Epidermal melanocyte (primary cell): ENCODE data around the gene HOXB3.

ENCODE experiments used
- DNase-seq: peaks from one replicate; pipeline ENCODE4 v3.0.0; 2011; ENCODE audit warnings: low spot score; ENCODE audit not compliant: insufficient read length

HOXB3 gene

DNA sequence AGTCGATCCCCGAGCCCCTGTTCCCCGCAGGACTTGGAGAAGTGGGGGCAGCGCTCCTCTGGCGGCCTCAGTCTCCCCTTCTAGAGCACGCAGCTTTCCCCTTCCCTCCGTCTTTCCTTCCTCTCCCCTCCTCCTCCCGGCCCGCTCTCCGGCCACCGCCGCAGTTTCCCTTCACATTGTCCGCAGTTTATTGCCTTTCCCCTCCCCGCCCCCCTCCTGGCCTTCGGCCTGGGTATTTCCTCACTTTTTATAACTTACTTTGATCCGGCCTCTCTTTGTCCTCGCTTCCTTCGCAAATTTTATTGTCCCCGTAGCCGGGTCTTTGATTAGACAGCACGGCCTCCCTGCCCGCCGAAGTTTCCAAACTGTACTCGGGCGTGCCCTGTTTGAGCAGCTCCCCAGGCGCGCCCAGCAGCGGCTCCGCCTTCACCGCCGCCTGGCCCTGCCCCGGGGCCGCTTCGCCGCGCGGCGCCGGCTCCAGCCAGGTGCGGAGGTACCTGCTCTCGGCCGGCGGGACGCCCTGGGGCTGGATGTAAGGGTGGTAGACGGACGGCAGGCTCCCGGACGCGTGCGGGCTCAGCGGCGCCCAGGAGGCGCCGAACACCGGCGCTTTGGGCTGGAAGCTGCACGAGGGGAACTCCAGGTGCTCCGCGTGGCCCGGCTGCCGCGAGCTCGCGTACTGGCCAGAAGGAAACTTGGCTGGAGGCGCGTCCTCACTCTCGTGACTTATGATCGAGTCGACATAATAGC, 35.6 kb upstream of the HOXB3 start:
- DNase-seq: no peak

DNA sequence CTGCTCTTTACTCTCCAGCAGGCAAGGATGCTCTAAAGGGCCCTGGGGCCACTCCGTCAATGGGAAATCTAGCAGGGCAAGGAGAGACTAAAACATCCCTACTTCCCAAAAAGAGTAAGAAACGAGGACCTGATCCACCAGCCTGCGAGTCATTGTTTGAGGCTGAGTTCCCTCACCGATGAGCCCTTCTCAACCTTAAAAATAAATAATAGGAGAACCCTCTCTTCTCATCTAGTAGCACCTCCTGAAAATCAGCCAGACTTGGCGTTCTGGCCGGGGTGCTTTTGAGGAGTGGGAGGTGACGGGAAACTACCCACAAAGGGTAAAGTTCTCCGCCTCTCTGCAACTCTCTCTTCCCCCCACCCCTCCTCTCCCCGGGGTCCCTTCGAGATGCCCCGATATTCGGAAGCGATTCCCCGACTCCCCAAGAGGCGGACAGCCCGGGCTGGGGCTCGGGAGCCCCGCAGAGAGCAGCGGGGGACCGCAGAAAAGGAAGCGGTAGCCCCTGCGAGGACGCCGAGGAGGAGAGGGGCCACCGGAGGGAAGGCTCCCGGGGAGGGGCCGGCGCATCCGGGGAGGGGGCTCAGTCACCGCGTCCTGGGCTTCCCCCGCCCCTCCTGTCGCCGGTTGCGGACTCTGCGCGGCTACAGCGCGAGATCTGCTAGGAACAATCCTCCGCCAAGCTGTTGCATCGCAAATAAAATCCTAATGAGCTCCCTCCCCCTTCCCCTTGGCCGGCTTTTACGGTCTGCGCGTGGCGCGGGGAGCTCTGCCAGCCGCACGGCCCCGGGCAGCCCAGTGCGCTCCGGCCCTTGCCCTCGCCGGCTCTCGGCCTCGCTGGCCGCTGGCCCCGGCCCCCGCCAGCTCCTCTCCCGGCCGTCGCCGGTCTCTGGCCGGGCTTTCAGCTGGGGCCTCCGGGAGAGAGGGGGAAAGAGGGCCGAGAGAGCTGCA, 34.8 kb upstream of the HOXB3 start:
- DNase-seq: peak; percentile 74

DNA sequence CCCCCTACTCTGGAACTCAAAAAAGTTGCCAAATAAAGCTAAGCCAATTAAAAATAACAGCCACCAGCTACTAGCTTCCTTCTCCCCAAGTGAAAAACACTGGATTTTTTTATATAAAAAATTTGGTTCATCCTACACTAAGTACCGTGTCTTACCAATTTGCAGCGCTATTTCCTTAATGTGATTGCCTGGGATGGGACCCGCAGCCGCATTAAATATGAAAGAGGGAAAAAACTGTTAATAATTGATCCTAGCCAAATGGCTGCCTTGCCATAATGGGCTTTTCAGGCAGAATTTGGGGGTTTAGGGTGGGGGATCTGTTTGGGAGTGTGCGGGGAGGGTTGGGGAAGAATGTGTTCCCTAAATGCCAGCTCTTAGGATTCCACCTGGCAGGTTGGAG, 34.1 kb upstream of the HOXB3 start:
- no peak for DNase-seq

DNA sequence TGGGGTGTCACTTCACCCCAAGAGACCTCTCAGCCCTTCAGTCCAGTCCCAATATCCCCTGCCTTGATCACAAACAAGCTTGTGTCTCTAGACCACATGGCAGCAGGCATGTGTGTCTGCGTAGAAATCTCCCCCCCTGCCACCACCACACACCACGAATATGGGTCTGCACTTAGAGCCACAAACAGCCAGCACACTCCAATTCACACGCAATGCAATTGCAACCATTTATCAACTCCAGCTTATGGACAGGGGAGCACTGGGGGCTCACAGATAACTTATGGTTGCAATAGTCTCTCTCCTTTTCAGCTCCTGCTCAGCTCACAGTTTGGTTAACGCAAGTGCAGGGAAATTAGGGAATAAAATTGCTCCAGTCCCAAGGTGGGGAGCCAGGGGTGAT, 33.5 kb upstream of the HOXB3 start:
- DNase-seq: no peak

- DNase-seq: no peak
Observed at GRCh38 chr17:48622857-48623256, 32.8 kb upstream of the HOXB3 start.

DNA sequence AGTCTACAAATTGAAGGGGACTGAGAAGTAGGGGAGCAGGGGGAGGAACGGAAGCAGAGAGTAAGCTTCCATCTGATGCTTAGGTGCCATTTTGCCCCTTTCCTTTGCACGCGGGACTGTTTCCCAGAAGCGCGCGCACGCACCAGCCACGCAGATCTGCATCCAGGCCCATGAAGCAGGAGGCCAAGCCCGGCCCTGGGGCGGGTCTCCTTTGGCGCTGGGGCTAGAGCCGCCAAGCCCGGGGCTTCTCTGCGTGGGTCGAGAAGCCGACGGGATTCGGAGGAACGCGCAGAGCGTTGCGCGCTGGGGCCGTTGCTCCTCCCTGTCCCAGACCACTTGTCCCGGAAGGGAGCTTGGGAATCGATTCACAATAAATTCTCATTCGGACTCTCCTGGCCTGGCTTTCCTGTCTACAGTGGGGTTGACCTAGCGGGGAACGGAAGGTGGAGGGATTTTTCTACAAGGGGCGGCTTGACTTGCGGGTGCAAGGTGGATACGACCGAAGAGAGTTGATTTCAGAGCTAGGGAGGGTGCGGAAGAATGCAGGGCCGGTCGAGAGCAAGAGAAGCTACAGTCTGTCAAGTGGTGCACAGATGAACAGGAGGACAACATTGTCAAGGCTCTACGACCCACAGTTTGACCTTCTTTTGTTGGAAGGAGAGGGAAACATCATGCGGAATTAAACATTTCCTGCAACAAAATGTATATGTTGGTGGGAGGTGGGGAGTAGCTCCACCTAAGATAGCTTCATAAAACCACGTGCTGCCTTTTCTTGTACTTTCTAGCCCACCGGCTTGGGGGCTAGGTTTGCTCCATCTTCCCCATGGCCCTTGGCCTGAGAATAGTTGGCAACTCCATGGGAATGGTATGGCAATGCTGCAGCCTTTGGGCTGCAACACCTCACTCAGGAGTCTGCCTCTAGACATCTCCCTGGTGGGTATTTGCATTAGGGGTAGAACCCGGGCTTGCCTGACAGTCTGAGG, 31.7 kb upstream of the HOXB3 start:
- no peak for DNase-seq

DNA sequence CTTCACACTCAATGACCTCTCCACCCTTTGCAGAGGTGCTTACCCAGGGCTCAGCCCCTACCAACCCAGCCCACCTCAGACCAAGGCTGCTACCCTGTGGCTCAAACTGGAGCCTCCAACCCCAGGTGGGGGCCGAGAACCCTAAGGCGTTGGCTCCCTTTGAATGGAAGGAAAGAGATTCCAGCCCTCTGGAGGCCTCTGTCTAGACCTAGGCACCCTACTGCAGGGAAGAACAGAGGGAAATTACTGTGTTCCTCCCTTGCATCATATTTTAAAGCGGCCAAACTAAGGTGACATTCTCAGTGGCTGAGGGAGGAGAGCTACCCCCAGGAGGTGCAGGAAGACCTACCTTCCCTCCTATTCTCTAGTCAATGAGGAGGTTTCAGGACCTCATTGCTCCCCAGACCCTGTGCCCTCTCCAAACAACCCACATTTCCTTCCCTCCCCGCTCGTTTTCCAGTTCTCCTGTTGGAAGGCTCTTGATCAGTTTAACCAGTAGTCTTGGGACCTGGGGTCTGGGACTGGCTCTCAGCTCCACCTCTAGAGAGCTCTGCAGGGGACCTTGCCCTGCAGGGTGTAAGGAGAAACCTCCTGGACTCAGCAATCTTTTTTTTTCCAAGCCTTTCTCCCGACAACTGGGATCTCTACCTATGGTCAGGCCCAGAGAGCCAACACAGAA, 30.6 kb upstream of the HOXB3 start:
- DNase-seq: no peak

- no peak for DNase-seq
Observed at GRCh38 chr17:48619826-48620449, 29.9 kb upstream of the HOXB3 start.

DNA sequence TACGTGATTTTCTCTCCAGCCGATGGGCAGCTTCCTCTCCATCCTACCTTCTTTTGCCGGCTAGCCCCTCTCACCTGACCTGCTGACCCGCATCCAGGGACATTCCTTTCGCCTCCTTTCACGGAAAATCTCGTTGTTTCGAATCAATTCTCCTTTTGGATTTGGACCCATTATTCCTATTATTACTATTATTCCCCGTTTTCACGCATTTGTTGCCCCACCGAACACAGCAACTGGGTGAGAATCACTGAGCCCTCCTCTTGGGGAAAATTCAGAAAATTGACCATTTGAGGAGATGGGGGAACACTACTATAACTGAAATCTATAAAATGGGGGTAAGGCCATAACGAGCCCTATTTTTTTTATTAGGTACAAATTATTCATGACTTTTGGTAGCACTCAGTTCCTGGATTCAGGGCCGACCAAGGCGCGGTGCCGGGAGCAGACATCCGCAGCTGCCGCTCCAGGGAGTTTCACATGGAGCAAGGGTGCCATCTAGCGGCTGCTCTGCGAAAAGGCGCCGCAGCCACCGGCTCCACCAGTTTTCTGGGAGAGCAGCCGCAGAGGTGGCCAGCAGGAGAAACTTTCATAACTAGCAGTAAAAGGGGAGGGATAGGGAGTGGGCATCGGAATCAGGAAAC, 28.3 kb upstream of the HOXB3 start:
- peak; percentile 99 for DNase-seq

GRCh38 chr17:48617471-48618255, 27.6 kb upstream of the HOXB3 start:
- DNase-seq: no peak

GRCh38 chr17:48616717-48617470, 26.9 kb upstream of the HOXB3 start:
- DNase-seq: no peak

DNA sequence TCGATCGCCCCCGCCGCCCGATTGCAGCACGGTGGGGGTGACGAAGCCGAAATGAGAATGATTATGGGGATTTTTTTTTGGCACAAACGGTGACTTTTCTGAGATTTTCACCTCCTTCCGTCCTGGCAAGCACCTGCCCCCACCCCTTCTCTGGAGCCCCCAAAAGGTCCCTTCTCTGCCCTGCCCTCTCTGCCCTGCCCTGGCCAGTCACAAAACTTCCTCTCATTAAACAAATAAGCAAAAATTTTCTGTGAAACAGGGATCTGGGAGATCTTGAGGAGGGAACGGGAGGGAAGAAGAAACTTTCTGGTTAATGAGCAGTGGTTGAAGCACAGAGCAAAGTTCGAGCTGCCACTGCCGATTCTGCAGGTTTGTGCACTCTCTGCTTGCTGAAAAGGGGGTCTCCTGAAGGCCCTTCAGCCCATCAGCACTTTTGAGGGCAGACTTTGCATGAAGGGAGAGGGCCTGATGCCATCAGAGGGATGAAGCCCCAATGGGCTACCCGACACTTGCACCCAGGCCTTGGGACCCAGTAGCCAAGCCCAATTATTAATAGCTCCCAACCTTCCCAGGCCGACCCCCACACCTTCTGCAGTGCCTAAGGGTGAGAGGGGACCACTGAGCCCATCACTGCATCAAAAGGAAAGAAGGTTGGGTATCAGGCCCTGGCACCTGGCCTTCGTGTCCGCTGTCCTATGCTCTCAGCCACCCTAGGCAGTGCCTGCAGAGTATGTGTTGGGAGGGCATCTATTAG, 26.1 kb upstream of the HOXB3 start:
- no peak for DNase-seq

DNA sequence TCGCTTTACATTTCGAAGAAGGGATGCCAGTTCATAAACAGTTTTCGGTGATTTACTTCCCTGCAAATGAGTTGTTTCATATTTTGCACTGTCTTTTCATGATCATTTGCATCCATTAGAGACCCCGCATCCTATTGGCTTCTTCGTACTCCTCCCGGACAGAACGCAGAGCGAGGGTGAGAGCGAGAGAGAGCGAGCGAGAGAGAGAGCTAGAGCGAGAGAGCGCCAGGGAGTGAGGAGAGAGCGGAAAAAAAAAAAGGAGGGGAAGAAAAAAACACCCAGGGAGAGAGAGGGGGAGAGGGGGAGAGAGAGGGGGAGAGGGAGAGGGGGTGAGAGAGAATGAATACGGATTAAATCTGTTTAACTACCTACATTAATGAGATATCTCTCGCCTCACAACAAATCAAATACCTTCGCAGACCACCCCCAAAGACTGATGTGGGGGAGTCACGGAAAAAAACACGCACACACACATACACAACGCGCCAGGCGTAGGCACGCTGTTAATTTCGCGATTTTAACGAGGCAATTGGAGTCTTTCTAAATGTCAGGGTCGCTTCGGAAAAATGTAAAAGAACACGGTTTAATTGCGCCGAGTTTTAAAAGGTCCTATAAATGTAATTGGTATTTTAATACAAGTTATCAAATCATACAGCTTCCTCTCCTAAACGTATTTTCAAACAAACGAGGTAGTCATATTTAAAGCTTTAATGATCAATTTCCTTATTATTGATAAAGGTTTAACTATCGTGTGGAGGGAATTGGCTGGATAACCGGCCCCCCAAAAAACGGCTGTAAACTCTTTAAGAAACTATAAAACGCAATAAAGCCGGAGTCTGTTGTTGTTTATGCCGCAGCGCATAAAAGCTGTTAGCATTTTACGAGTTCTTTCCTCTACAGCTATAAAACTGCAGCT, 25.3 kb upstream of the HOXB3 start, which contains the start of gene HOXB8:
Gene HOXB8, minus strand, starts transcription at position 246 of the 916 bp plus-strand sequence. CDS start 588 bp downstream, outside the sequence.
- no peak for DNase-seq

DNA sequence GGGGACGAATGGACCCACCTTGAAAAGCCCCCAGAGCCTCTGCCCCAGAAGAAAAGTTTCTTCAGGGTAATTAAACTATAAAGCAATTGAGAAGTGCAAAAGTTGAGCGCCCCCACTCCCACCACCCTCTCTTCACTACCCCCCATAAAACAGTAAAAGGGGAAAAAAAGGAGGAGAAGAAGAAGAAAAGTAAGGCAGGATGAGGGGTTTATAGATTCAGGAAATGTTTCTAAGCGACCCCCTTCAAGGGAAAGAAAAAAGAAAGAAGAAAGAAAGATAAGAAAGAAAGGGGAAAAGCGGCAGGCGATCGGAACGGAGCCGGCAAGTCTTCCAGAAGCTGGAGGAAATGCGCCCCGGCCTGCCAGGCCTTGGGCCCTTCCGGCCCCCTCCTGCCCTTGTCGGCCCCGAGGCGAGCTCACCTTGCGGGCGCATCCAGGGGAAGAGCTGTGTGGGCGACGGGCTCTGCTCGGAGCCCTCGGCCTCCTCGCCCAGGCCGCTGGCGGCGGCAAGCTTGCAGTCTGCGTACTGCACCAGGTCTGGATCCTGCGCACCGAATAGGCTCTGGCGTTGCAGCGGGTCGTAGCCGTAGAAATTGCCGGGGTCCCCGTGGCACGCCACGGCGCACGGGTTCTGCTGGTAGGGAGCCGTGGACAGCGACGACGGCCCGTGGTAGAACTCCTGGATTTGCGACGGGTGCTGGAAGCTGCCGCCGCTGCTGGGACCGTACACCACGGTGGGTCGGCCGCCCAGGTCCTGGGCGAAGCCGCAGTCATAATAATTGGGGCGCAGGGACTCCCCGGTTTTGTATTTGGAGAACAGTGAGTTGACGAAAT, 24.0 kb upstream of the HOXB3 start:
- no peak for DNase-seq
